H4 (cell line): ENCODE measurements around the gene LCN15. TPM values are rescaled to one million over a fixed set of nuclear protein-coding genes. Genes with fewer than 3 reads are reported as not detected.

Experiments
- DNase-seq: peaks from one replicate; pipeline ENCODE4 v3.0.0-alpha.2; 2015; ENCODE audit warnings: low spot score
- total RNA-seq: library from RNA; depleted of rRNA; stranded (reverse); fragments of >200 nt; shearing (Covaris generic); gene quantifications from 2 replicates; pipeline ENCODE4 v1.2.3, GENCODE V29; 2014

LCN15 gene
- total RNA-seq, 1 experiment from 2014 or later: not detected

- DNase-seq: no peak
Observed at GRCh38 chr9:136740971-136741882, 23.1 kb downstream of the LCN15 start.

- no peak for DNase-seq
Observed at GRCh38 chr9:136740491-136740890, 23.8 kb downstream of the LCN15 start.

GRCh38 chr9:136740069-136740468, 24.2 kb downstream of the LCN15 start:
- no peak for DNase-seq

- no peak for DNase-seq
Observed at GRCh38 chr9:136739509-136739908, 24.8 kb downstream of the LCN15 start.

GRCh38 chr9:136738960-136739359, 25.4 kb downstream of the LCN15 start:
- no peak for DNase-seq

- DNase-seq: no peak
Observed at GRCh38 chr9:136735812-136736480, 28.4 kb downstream of the LCN15 start.

- no peak for DNase-seq
Observed at GRCh38 chr9:136734837-136735496, 29.4 kb downstream of the LCN15 start.

- no peak for DNase-seq
Observed at GRCh38 chr9:136733611-136734010, 30.7 kb downstream of the LCN15 start.

- DNase-seq: no peak
Observed at GRCh38 chr9:136732444-136733178, 31.7 kb downstream of the LCN15 start.

- no peak for DNase-seq
Observed at GRCh38 chr9:136729926-136730325, 34.4 kb downstream of the LCN15 start.

- DNase-seq: no peak
Observed at GRCh38 chr9:136729144-136729543, 35.2 kb downstream of the LCN15 start.

- DNase-seq: no peak
Observed at GRCh38 chr9:136728548-136729123, 35.7 kb downstream of the LCN15 start.

GRCh38 chr9:136728080-136728547, 36.2 kb downstream of the LCN15 start:
- peak; percentile 72 for DNase-seq

GRCh38 chr9:136726631-136727191, 37.6 kb downstream of the LCN15 start:
- DNase-seq: peak; percentile 53

- DNase-seq: no peak
Observed at GRCh38 chr9:136726118-136726517, 38.2 kb downstream of the LCN15 start.

- no peak for DNase-seq
Observed at GRCh38 chr9:136725612-136726011, 38.7 kb downstream of the LCN15 start.

GRCh38 chr9:136724772-136725171, 39.5 kb downstream of the LCN15 start:
- no peak for DNase-seq

GRCh38 chr9:136723989-136724388, 40.3 kb downstream of the LCN15 start:
- no peak for DNase-seq

- no peak for DNase-seq
Observed at GRCh38 chr9:136723362-136723976, 40.8 kb downstream of the LCN15 start.

GRCh38 chr9:136722969-136723356, 41.4 kb downstream of the LCN15 start:
- DNase-seq: no peak
